Adipose tissue (tissue), 3 donors: ENCODE results near the gene GRIA2. TPM values are rescaled to one million over a fixed set of nuclear protein-coding genes. Genes with fewer than 3 reads are reported as not detected.
"Not testable (repeated sequence)": the region's sequence is repeated elsewhere in the genome, so short reads cannot be mapped to it uniquely, and the experiment has no call there.

Experiments used
- H3K27ac ChIP-seq: one replicate; pipeline ENCODE4 v1.5.1; 2013; ENCODE audit warnings: low read depth, low read length
- WGBS, 3 donors: extraction: QIAGEN DNeasy Blood & Tissue Kit; methylation state at CpG; one replicate each; pipeline ENCODE4 v1.1.7; 2013; 5-methylcytosine and 5-hydroxymethylcytosine counted together
- polyA plus RNA-seq, 3 donors: library from polyadenylated mRNA; stranded (reverse); fragments of 200-250 nt; gene quantifications; one replicate each; pipeline ENCODE4 v1.2.3, GENCODE V29; 2013
- donor health status: healthy with polysubstance abuse.
- donor health status: Bipolar disorder and iron deficiency.
- donor health status: healthy.

GRIA2 gene
- polyA plus RNA-seq, 3 donors = 0.04 to 0.48 TPM; not detected in 1

DNA sequence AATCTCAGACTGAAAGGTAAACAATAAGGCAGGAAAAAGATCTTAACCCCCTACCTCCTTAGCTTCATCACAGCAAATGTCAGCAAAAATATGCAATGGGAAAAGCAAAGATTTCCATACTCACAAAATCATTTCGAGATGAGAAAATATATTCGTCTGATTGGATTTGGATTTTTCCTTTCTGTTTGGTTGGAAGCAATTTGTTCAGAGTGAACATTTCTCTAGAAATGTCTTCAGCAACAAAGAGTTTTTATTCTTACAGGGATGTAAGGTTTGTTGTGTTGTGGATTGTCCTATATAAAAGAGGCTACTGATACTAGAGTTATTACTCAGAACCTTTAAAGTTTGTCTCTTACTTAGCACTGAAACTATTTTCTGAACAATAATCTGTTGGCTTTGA, 23.8 kb downstream of the GRIA2 start:
- WGBS, 3 donors = 64 to 71% (median 68%) methylated on average over 2 of the region's 2 CpGs

DNA sequence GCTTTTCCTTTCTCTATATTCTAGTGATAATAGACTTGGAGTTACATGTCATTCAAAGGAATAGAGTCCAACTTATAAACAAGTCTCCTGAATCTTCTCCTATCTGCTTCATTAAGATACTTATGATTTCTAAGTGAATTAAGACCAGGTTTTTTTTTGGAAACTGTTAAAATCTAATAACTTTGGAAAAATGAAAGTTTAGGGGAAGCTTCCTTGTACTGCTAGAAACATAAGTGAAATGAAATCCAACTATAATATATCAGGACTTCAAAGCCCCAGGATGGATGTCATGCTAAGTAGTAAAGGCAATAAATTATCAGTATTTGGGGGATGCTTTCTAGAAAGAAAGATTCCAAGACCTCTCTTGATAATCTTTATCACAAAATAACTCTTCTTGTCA, 24.8 kb downstream of the GRIA2 start:
- no peak overlapping the region for H3K27ac ChIP-seq

More for the DNA sequence above, 23.8 kb downstream of the GRIA2 start:
- no peak overlapping the region for H3K27ac ChIP-seq

- no peak overlapping the region for H3K27ac ChIP-seq
Observed at GRCh38 chr4:157246964-157247363, 26.4 kb downstream of the GRIA2 start.

- H3K27ac ChIP-seq = not testable (repeated sequence)
- WGBS, 3 donors = 84 to 89% (median 84%) methylated on average over 6 of the region's 6 CpGs
Observed at GRCh38 chr4:157258165-157258564, 37.6 kb downstream of the GRIA2 start.

DNA sequence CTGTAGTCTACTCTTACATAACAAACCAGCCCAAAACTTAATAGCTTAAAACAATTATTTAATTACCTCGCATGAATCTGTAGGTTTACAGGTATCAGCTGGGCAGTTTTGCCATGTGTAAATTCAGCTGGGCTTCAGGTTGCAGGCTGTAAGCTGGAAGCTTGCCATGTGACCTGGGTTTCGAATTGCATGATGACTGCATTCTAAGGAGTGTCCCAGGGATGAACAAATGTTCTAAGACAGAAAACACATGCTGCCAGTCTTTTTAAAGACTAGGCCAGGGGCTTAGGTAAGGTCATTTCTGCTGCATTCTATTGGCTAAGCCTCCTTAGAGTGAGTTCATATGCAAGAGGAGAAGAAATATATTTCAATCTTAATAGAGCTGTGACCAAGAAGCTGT, 44.8 kb downstream of the GRIA2 start:
- 43 to 56% (median 51%) methylated on average over 2 of the region's 2 CpGs for WGBS, 3 donors
- H3K27ac ChIP-seq = no peak overlapping the region

- no peak overlapping the region for H3K27ac ChIP-seq
- 43 to 87% (median 82%) methylated on average over 2 of the region's 2 CpGs for WGBS, 3 donors
Observed at GRCh38 chr4:157270108-157270507, 49.6 kb downstream of the GRIA2 start.

DNA sequence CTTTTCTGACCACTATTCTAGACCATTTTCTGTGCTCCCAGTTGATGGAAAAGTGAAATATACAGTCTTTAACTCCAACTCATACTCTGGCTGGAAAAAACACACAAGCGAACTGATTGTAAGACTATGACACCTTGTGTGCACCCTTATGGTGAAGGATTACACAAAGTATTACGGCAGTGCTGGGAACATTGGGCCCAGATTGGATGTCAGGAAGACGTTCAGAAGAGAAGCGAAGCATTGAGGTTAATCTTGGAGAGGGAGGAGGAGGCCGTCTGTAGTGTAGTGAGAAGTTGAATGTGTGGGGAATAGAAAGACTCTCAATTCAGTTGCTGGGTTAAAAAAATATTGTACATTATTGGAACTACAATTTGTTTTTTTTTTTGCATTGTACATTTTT, 50.0 kb downstream of the GRIA2 start:
- H3K27ac ChIP-seq = no peak overlapping the region
- WGBS, 3 donors = 84 to 93% (median 91%) methylated on average over 5 of the region's 5 CpGs

- 42 to 44% (median 44%) methylated on average over 1 of the region's 1 CpG for WGBS, 3 donors
- no peak overlapping the region for H3K27ac ChIP-seq
Observed at GRCh38 chr4:157271166-157271869, 50.8 kb downstream of the GRIA2 start.

DNA sequence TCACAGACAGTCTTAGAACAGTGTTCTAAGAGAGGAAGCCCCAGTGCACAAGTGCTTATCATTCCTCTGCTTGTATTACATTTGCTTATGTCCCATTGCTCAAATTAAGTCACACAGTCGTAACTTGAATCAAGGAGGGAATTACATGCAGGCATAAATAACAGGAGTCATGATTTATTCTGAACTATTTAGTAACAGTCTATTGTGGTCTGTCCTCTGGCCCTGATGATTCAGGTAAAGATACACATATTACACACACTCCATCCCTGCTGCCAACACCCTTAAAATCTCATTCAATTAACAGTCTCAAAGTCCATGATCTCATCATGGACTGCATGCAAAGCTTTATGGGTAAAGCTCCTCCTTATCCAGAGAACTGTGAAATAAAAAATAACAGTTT, 60.1 kb downstream of the GRIA2 start:
- WGBS, 3 donors = 64 to 77% (median 72%) methylated on average over 1 of the region's 1 CpG

GRCh38 chr4:157282019-157282418, 61.5 kb downstream of the GRIA2 start:
- WGBS, 3 donors = 78 to 82% (median 82%) methylated on average over 3 of the region's 3 CpGs
- no peak overlapping the region for H3K27ac ChIP-seq

More for the DNA sequence above, 60.1 kb downstream of the GRIA2 start:
- H3K27ac ChIP-seq = no peak overlapping the region

DNA sequence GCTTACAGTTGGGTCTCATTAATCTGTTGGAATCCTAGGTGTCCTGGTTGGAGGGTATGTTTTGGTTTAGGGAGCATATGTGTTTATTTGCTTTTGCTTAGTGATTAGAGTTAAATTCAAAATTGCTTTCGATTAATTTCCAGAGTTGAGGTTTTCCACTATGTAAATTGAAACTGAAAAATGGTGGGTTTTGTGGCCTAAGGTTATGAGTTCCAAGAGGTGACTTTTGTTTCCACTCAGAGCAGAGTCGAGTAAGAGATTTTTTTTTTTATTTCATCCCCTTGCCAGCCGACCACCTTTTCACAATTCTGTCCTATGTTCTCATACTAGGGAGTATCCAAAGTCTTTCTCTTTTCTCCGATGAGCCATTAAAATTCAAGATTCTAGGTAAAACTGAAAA, 66.9 kb downstream of the GRIA2 start:
- no peak overlapping the region for H3K27ac ChIP-seq
- WGBS, 3 donors = 78 to 85% (median 78%) methylated on average over 4 of the region's 4 CpGs

GRCh38 chr4:157290622-157291021, 70.1 kb downstream of the GRIA2 start:
- WGBS, 3 donors = 62 to 81% (median 79%) methylated on average over 3 of the region's 3 CpGs
- H3K27ac ChIP-seq = no peak overlapping the region

GRCh38 chr4:157291071-157291470, 70.5 kb downstream of the GRIA2 start:
- no peak overlapping the region for H3K27ac ChIP-seq
- 76 to 85% (median 78%) methylated on average over 3 of the region's 3 CpGs for WGBS, 3 donors

DNA sequence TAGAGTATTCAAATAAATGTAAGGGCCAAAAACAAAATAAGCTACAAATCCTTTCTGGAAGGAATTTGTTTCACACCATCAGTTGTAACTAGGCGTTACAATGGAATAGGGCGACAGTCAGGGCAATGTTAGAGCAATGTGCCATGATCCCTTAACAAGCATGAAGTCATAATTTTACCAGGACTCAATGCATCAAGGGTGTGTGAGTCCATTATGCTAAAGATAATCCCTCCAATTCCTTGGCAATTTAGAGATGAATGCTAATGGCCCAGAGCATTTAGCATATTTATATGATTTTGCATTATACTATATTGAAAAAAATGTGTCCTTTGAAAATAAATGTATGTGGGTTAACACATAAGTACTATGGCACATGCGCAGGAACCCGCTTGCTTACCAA, 73.1 kb downstream of the GRIA2 start:
- no peak overlapping the region for H3K27ac ChIP-seq
- WGBS, 3 donors = 89 to 95% (median 90%) methylated on average over 4 of the region's 4 CpGs

DNA sequence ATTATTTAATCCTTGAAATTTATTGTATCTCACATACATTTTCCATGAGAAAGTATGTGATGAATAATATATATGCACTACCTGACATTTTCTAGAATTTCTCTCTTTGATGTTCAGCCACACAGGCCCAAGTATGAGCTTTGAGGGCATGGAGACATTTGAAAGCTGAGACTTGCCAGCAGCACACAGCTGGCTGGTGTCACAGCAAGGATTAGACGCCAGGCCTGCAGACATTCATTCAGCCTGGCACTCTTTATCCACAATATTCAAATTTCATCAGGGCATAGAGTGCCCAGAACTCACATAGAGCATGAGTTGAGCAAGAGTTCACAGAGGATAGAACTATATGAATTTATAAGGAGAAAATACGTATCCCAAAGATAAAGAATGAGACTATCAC, 74.0 kb downstream of the GRIA2 start:
- 65 to 82% (median 70%) methylated on average over 2 of the region's 2 CpGs for WGBS, 3 donors
- H3K27ac ChIP-seq = no peak overlapping the region

- H3K27ac ChIP-seq = no peak overlapping the region
- 51 to 62% (median 62%) methylated on average over 2 of the region's 2 CpGs for WGBS, 3 donors
Observed at GRCh38 chr4:157300701-157301100, 80.2 kb downstream of the GRIA2 start.

- 66 to 69% (median 67%) methylated on average over 6 of the region's 6 CpGs for WGBS, 3 donors
- no peak overlapping the region for H3K27ac ChIP-seq
Observed at GRCh38 chr4:157303471-157303960, 83.0 kb downstream of the GRIA2 start.

DNA sequence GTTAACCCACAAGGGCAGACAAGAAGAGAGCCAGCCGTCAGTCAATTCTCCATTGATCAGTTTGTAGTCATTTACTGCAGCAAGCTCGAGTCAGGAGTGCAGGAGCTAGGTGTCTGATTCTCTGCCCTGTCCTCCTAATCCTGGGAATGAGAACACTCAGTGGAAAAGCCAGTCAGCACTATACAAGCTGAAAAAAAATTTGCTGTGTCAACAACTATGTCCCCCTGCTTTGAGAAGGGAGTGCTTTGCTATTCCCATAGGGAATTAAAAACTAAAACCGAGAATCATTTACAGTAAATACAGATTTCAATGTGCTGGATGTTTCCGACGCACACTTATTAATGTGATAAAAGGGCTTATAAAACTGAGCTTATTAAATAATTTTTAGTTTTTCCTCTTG, 84.2 kb downstream of the GRIA2 start:
- WGBS, 3 donors = 68 to 77% (median 77%) methylated on average over 5 of the region's 5 CpGs

DNA sequence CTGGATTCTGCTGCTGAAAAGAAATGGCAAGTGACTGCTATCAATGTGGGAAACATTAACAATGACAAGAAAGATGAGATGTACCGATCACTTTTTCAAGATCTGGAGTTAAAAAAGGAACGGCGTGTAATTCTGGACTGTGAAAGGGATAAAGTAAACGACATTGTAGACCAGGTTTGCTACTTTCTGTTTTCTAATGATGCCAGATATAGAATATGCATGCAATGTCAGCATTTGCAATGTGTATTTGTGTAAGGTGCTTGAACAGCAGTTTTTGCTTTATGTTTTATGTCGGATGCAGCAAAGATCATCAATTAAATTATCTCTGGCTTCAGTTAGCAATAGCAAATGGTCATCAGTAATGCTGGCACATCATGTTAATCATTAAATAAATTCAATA, 92.2 kb downstream of the GRIA2 start:
- no peak overlapping the region for H3K27ac ChIP-seq
- 35 to 80% (median 76%) methylated on average over 5 of the region's 5 CpGs for WGBS, 3 donors

More for the DNA sequence above, 84.2 kb downstream of the GRIA2 start:
- no peak overlapping the region for H3K27ac ChIP-seq

DNA sequence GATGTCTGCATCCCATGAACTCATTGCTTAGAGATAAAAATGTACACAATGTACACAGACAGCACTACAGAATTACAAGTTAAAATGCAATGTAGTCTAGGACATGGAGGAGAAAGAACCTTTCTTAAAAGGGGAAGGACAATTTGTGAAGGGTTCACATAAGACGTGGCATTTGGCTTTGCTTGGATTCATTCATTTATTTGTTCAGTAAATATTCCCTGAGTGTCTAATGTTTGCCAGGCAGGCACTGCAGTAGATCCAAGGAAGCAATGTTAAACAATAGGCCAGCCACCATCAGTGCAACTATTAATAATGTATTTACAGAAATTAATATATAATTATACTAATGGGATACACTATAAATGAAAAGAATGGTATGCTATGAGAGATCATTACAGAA, 94.4 kb downstream of the GRIA2 start:
- 58 to 84% (median 83%) methylated on average over 1 of the region's 1 CpG for WGBS, 3 donors
- H3K27ac ChIP-seq = no peak overlapping the region
